TTC549 (cell line): Measurements from ENCODE around the gene INS.
"Not testable (repeated sequence)": the region's sequence is repeated elsewhere in the genome, so short reads cannot be mapped to it uniquely, and the experiment has no call there.

ENCODE experiments used
- FAIRE-seq: peaks from 2 replicates; lab custom pipeline; 2012; peaks lifted over from hg19 to GRCh38; lab: Jason Lieb, UNC

INS gene

DNA sequence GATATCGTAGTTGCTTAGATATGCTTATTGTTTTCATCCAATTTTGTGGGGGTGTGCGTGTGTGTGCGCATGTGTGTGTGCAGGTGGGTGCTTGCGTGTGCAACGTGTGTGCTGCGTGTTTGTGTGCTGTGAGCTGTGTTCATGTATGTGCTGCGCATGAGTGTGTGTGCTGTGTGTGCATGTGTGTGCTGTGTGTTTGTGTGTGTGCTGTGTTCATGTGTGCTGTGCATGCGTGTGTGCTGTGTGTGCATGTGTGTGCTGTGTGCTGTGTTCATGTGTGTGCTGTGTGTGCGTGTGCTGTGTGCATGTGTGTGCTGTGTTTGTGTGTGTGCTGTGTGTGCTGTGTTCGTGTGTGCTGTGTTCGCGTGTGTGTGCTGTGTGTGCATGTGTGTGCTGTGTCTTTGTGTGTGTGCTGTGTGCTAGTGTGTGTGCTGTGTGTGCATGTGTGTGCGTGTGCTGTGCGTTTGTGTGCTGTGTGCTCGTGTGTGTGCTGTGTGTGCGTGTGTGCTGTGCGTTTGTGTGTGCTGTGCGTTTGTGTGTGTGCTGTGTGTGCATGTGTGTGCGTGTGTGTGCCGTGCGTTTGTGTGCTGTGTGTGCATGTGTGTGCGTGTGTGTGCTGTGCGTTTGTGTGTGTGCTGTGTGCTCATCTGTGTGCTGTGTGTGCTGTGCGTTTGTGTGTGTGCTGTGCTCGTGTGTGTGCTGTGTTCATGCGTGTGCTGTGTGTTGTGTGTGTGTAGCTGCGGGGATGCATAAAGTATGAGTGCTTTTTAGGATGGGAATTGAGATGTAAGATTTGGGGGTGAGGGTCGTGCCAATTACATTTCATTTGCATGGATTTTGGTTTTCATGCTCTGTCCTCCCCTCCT lies 29.4 kb downstream of the INS start:
- FAIRE-seq: no peak

DNA sequence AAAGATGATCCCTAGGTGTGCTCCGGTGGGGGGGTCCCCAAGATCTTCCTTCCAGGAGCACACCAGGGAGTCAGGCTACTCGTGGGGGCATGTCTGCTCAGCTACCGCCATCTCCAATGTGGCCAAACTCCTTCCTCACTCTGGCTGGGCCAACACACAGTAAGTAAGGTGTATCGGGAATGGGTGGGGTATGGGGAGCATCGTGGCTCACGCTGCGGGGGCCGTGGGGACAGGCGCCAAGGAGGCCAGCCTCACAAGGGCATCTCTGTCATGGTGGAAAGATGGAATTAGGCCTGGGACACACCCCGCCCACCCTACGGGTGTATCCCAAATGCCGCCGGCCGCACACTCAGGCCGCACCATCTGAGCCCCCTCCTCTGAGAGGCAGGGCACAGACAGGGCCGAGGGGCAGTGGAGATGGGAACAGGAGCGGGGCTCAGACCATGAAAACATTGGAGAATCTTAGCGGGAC lies 30.1 kb downstream of the INS start:
- no peak for FAIRE-seq

DNA sequence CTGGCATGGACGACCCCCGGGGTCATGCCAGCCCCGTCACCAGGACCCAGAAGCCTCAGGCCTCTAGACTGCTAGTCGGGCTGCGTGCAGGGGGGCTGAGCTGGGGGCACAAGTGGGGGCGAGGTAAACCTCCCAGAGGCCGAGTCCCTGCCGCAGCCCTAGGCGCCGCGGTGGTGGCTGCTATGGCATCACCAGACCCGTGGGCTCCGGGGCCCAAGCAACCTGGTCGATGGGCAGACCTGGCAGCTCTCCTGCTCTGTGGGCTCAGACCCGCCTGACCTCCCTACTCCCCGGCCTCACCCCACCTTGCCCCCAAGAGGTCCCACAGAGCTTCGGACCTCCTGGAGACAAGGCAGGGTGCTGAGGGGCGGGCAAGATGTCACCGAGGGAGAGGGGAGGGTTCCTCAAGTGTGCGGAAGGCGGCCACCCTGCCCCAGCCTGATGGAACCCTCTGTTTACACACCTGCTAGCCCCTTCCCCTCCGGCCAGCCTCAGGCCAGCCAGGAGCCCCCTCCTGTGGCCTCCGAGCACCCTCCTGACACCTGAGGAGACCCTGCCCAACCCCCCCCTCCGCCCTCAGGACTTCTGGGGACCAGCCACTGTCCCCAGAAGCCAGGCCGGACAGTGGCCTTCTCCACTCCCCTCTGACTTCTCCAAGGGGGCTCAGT lies 31.2 kb downstream of the INS start:
- FAIRE-seq: no peak

DNA sequence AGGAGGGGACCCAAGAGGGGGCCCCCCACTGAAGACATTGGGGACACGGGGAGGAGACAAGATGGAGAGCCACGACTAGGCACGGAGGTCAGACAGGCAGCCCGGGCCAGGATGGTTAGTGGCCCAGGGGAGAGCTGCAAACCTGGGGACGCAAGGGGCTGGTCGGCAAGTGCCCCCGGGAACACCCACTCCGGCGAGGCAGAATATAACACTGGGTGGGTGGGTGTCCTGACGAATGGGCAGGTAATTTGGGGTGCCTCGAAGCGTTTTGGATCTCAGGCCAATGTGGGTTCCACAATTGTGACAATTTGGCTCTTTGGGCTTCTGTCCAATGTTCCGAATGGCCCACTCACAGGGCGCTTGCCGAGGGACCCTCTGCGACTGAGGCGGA lies 31.7 kb downstream of the INS start:
- no peak for FAIRE-seq

DNA sequence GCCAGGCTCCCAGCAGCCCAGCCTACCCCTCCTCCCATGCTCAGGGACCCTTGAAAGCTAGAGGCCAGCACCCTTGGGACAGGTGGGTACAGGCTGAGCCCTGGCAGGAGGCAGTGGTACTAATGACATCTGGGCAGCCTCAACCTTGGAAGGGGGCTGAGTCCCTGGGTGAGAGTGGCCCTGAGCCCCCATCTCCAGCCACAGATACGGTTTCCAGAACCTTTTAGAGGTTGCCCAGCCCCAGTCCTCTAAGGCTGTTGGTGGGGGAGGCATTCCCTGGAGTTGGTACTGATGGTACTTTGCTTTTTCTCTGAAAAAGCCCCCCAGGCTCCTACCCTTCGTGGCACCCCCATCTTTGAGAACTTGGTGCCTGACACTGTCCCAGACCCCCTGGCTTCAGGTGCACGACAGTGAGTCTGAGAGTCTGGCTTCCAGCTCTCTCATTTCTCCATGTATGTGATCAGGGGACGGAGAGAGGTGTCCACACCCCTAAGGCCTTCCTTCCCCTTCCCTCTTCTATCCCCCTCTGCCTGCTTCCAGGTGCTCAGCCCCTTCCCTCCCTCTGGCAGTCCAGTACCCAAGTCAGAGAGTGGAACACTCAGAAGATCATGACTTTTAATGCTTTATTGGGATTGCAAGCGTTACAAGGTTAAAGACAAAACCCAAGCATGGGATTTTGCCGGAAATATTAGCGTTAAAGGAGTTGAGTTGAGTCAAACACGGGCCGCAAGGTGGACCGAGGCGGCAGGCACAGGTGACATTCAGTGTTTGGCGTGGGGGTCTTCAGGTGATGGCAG lies 32.3 kb downstream of the INS start:
- no peak for FAIRE-seq

DNA sequence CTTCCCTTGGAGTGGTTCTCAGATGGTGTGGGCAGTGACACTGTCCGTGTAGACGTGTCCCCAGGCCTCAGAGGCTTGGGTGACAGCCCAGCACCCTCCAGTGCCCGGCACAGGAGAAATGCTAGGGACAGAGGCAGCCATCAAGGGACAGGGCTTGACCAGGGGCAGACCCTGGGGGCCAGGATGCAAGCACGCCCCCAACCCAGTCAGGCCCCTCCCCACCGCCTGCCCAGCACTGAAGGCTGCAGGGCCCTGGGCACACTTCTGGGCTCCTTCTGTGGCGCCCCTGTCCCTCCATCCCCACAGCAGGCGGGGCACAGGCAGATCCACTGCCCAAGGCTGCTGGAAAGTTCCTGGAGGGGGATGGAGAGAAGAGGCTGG lies 32.9 kb downstream of the INS start:
- FAIRE-seq: no peak

DNA sequence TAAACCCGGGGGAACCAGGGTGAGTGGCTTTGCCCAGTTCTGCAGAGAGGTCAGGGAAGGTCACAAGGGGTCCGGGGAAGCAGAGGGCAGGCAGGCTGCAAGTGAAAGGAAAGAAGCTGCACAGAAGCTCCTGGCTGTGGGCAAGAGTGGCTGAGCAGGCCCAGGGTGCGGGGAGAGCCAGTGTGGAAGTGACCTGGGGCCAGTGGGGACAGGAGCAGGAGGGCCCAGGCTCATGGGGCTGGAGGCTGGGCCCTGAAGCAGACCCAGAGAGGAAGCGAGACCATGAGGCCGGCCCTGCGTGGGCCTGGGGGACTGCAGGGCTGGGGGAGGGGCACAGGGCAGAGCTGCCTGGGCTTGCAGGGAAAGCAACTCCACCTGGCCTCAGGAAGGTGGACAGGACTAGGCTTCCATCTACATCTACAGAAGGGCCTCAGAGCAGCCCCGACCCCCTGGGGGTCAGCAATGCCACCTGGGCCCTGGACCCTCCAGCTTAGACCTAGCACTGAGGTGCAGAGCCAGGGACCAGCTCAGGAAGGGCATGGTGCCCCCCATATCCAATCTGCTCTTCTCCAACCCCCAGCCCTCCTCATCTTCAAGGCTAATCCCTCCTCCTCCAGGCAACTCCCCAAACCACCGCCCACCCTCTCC lies 33.4 kb downstream of the INS start:
- FAIRE-seq: no peak

DNA sequence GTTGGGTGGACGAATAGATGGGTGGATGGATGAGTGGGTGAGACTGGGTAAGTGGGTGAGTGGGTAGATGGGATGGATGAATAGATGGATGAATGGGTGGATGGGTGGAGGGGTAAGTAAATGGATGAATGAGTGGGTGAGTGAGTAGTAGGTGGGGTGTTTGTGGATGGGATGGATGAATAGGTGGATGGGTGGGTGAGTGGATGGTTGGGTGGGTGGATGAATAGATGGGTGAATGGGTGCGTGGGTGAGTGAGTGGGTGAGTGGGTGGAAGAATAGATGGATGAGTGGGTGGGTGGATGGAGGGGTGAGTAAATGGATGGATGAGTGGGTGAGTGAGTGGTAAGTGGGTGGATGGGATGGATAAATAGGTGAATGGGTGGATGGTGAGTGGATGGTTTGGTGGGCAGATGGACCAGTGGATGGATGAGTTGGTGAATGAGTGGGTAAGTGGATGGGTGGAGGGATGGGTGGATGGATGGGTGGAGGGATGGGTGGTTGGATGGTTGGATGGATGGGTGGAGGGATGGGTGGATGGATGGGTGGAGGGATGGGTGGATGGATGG lies 34.4 kb downstream of the INS start:
- FAIRE-seq: no peak

DNA sequence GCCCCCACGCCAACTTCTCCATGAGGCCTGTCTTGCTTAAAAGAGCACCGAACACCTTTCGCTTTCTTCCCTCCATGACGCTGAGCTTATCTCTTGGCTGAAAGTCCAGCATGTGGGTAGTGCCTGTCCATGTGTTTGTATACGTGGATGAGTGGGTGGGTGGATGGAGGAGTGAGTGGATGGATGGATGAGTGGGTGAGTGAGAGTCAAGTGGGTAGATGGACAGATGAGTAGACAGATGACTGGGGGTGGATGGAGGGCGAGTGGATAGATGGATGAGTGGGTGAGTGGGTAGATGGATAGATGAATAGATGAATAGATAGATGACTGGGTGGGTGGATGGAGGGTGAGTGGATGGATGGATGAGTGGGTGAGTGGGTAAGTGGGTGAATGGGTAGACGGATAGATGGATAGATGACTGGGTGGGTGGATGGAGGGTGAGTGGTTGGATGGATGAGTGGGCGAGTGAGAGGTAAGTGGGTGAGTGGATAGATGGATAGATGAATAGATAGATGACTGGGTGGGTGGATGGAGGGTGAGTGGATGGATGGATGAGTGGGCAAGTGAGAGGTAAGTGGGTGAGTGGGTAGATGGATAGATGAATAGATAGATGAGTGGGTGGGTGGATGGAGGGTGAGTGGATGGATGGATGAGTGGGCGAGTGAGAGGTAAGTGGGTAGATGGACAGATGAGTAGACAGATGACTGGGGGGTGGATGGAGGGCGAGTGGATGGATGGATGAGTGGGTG lies 36.1 kb downstream of the INS start:
- not testable (repeated sequence) for FAIRE-seq

DNA sequence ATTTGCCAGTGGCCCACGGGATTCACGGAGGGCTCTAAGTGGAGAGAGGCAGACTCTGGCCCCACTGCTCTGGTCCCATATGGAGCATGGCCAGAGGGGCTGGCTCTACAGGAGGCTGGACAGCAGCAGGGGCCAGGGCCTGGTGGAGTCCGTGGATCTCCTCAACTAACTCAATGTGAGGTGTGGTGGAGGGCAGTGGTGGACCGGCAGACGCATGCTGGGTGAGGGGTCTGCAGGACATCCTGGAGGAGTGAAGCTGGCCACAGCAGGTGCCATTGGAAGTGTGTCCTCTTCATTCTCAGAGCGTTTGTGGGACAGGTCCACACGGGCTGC lies 37.4 kb downstream of the INS start:
- no peak for FAIRE-seq

DNA sequence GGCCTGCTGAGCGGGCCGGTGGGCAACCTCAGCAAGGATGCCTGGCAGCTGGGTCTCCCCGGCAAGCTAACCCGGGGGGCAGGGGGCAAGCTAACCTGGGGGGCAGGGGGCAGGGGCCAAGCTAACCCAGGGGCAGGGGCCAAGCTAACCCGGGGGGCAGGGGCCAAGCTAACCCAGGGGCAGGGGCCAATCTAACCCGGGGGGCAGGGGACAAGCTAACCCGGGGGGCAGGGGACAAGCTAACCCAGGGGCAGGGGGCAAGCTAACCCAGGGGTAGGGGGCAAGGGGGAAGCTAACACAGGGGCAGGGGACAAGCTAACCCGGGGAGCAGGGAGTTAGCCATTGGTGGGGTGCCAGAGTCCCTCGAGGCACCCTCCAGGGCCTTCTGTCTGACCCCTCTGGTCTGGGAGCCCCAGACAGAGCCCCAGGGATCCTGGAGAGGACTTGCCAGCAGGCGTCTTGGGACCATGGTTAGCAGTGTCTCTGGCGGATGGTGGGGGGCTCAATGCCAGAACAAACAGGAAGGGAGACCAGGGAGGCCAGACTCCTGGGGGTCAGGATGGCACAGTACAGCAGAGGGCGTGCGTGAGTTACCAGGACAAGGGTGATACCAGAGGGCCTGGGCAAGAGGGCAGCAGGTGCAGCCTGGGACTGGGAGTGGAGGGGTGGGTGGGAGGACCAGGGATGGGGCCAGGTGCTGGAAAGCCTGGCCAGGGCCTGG lies 37.9 kb downstream of the INS start:
- FAIRE-seq: no peak

DNA sequence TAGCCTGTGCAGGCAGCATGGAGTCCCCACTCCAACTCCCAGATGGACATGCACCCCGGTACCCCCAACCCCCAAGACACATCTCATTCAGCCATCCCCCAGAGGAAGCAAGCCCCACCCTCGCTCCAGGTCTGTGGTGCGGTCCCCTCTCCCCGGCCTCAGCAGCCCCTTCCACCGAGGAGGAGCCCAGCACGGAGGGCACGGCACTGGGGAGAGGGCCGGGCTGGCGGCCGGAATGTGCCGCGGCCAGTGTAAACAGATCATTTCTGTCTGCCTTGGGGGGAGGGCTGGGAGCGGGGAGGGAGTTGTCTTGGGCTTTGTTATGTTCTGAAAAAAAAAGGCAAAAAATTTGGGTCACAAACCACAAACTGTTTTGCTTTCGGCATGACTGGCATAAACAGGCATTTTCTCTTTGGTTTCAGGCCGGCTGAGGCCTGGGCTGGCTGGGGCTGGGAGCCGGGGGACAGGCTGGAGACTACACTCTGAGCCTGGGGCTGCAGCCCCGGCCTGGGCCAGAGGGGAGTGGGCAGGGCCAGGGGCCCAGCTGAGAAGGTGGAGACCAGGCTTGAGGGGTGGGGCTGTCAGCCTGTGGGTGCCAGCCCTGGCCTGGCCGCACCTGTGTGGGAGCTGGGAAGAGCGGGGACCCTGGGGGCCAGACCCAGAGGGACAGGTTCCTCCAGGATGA lies 38.6 kb downstream of the INS start:
- FAIRE-seq: no peak

DNA sequence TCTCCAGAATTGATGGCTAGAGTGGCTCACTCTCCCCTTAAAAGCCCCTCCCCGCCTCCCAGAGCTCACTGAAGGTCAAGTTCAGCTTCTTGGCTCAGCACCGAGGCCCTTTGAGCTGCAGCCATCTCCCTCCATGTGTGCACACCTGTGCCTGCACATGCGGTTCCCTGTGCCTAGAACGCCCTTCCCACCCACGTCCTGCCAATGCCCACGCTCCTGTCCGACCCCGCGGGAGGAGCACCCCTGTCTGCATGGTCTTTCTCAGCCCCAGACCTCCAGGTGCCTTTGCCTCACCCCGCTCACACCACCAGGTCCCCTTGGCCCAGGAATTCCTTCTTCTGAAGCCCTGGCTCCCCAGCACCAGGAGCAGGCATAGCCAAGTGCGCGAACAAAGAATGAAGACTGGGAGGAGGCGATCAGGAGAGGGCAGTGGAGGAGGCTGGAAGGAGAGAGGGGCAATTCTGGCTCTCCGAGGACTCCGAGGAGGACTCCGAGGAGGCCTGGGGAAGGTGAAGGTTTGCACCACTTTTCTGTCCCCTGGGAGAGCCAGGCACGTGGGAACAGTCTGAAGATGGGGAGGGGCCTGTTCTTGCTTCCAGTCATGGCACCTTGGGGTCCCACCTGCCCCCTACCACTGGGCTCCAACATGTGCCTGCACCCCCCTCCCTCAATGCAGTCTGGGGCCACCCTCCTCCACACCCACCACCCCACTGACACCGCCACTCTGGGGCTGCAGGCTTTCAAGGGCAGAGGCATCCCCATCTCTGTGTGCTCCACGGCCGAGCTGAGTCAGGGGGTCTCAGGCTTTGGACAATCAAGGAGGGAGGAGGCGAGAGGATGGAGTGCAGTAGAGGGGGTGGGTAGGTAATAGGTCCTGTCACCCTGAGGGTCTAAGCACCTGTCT lies 39.5 kb downstream of the INS start:
- FAIRE-seq: no peak

DNA sequence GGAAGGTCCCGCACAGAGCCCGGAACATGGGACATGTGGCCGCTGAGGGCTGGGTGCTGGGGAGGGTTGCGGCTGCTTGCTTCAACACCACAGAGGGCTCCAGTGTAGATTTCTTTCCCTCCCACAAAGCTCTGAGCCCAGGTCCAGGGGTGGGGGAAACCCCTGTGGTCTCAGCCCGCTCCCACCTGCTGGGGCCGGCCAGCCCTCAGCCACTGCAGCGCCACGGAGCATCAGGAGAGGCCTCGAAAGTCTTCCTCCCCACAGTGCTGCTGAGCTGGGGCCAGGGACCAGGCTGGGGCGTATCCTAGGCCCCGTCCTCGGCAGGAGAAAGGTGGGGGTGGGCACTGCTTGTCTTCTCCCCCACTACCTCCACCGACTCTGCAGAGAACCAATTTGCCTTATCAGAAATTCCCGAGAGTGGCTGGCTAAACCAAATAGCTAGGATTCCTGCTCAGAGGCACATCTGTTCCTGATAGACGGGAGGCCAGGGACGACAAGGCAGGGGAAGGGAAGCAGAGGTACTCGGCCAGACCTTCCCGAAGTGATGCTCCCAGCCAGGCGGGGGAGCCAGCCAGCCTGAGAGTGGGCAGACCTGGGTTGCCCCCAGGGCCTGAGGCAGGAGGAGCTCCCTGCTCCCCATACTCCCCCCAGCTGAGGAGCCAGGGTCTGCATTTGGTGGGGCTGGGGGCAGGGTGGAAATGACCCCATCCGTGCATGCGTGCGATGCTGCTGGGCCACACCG lies 40.5 kb downstream of the INS start:
- no peak for FAIRE-seq

DNA sequence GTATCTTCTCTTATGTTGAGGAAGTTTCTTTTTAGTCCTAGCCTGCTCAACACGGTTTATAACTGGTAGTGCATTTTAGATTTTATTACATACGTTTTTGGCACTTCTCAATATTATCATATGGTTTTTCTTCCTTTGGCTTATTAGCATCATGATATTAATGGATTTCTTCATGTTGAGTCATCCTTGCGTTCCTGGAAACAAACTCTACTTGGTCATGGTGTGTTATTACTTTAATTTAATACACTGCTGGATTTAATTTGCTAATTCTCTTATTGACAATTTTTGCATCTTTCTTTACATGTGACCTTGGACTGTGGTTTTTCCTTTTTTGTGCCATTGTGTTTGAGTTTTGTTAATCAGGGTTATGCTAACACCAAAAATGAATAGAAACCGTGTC lies 42.3 kb downstream of the INS start:
- FAIRE-seq: no peak

DNA sequence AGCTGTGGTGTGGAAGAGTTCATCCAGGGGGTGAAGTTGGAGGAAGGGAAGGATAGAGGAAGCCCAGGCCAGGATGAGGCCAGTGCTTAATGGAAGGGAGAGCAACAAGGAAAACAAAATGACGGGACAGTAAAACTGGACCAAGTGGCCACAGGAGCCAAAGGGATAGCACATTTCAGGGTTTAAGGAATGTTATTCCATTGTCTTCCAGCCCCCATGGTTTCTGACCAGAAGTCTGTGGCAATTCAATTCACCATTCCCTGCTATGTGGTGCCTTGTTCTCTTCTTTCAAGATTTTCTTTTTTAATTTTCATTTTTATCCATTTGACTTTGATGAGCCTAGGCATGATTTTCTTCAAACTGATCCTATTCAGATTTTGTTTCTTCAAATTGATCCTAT lies 44.3 kb downstream of the INS start:
- no peak for FAIRE-seq

DNA sequence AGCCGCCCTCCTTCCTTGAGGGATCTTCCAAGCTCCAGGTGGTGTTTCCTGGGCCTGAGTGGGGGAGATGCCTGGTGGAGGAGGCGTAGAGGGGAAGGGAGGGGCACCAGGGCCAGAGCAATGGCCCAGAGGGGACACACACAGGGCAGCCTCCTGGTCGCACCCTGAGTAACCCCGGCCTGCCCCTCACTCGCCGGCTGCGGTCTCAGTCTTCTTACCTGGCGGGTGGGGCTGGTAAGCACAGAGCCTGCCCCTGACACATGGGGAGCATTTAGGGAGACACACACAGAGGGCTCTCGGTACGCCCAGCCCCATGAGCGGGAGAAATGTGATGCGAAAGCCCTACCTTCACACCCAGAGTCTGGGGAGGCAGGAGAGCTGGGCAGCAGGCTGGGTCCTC lies 45.7 kb downstream of the INS start:
- FAIRE-seq: no peak

DNA sequence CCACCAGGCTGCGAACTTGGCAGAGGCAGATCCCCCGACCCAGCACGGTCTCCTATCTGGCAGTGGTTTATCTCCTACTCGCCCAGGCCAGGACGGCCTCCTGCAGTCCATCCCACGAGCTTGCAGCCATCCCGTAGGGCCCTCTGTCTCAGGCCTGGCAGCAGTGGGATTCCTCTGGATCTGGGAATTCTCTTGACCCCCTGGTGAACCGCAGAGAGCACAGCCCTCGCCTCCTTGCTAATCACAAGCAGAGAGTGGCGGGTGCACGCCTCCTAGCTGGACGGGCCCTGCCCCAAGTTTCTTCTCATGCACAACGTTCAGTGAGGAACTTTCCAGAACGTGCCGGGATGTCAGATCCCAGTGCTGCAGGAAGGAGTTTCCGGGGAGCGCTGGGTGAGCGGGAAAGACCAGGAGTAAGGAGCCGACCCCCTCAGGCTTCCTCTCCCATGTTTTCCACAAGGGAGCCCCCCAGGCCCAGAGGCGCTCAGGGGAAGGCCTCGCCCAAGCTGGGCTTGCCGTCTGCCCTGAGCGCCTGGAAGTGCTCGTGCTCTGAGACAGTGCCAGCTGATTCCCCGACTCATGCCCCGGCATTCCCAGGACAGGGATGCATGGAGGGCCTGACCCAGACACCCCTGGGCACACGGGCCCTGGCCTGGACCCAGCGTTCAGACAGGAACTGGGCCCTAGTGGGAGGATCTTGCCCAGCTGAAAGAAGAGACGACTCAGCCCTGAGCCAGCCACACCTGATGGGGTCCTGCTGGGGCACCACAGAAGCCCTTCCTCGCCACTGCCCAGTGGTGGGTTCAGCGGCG lies 46.4 kb downstream of the INS start:
- FAIRE-seq: no peak
